ENCODE results near the gene GSN. TPM values are rescaled to one million over a fixed set of nuclear protein-coding genes. Genes with fewer than 3 reads are reported as not detected.

GSN gene
- total RNA-seq, 4 donors from 2014 or later, result 628 to 986 (median 782) TPM

DNA sequence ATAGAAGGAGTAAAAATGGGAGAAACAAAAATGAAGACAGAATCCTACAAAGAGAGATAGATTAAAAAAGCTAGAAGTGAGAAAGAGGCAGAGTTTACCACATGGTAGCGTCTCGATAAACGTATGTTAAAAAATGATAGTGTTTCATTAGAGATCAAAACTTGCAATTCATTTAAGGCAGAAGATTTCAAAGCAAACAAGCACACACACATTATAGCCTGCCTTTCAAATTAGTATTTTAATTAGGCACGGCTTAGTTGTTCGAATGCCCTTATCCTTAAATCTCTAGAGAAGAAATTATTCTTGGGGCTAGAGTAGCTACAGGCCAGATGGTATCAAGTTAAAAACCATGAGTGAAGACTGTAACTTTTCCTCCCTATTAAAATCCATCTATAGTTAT, 96.1 kb downstream of the GSN start:
- H3K4me3 ChIP-seq, result peak overlapping the region in 1 of 4 donors; percentile 51
- peak overlapping the region; percentile 92 to 96 (median 92) for H3K27ac ChIP-seq
- in situ Hi-C loops (cut with MboI; ENCODE audit: low pct_ligation_motif_present in 1 of 4, low pct_unique_long_range_greater_than_20kb in 1 of 4, low sequenced_read_pairs in 3 of 4), result no loop called here
- H3K9me3 ChIP-seq, result no peaks in the 10 kb centered on the region
- intact Hi-C loops (cut with DNase I; ENCODE audit: low total_unique reads), result no loop called here
- H3K27me3 ChIP-seq, result no peaks in the 10 kb centered on the region
- DNase-seq, result no peak
- no peaks in the 10 kb centered on the region for H3K36me3 ChIP-seq
- H3K4me1 ChIP-seq, result peaks cover 35 to 93% (median 67%) of the 10 kb centered on the region in 4 donors
- WGBS, 2 donors (ENCODE audit: low coverage in 1 of 2), result 65 to 72% methylated on average over 5 of the region's 5 CpGs
- TF ChIP-seq, protein P1, sequence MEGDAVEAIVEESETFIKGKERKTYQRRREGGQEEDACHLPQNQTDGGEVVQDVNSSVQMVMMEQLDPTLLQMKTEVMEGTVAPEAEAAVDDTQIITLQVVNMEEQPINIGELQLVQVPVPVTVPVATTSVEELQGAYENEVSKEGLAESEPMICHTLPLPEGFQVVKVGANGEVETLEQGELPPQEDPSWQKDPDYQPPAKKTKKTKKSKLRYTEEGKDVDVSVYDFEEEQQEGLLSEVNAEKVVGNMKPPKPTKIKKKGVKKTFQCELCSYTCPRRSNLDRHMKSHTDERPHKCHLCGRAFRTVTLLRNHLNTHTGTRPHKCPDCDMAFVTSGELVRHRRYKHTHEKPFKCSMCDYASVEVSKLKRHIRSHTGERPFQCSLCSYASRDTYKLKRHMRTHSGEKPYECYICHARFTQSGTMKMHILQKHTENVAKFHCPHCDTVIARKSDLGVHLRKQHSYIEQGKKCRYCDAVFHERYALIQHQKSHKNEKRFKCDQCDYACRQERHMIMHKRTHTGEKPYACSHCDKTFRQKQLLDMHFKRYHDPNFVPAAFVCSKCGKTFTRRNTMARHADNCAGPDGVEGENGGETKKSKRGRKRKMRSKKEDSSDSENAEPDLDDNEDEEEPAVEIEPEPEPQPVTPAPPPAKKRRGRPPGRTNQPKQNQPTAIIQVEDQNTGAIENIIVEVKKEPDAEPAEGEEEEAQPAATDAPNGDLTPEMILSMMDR (IDR thresholded peaks at IDR 0.05), result no peak
- no peak for TF ChIP-seq POLR2AphosphoS5 (IDR thresholded peaks at IDR 0.05)
- no peak for TF ChIP-seq EP300 (IDR thresholded peaks at IDR 0.05; ENCODE audit: low read depth)
- TF ChIP-seq POLR2A (IDR thresholded peaks at IDR 0.05), result no peak

DNA sequence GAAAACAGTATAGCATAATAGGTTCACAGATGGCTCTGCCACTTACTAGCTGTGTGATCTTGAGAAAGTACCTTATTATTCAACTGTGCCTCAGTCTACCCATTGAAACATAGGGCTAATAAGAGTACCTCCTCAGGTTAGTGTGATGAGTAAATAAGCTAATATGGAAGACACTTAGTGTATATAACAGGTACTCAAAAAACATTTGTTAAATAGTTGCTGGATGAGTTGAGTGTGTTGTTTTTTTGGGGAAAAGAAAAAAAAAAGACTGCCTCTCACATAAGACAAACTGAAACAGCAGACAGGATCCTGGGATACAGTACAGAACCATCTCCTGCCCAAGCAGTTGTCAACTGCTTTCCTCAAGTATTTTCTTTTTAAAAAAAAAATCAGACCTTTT, 96.9 kb downstream of the GSN start:
- in situ Hi-C loops (cut with MboI; ENCODE audit: low pct_ligation_motif_present in 1 of 4, low pct_unique_long_range_greater_than_20kb in 1 of 4, low sequenced_read_pairs in 3 of 4), result no loop called here
- TF ChIP-seq POLR2AphosphoS5 (IDR thresholded peaks at IDR 0.05) (no peak), EP300 (IDR thresholded peaks at IDR 0.05; ENCODE audit: low read depth) (no peak), POLR2A (IDR thresholded peaks at IDR 0.05) (no peak)
- TF ChIP-seq, protein P1 (IDR thresholded peaks at IDR 0.05), result no peak
- H3K9me3 ChIP-seq, result no peaks in the 10 kb centered on the region
- H3K36me3 ChIP-seq, result no peaks in the 10 kb centered on the region
- H3K4me3 ChIP-seq, result peak overlapping the region in 1 of 4 donors; percentile 51
- intact Hi-C loops (cut with DNase I; ENCODE audit: low total_unique reads), result no loop called here
- H3K27ac ChIP-seq, result peak overlapping the region; percentile 92 to 96 (median 92)
- no peaks in the 10 kb centered on the region for H3K27me3 ChIP-seq
- DNase-seq, result no peak
- H3K4me1 ChIP-seq, result peaks cover 28 to 91% (median 65%) of the 10 kb centered on the region in 4 donors

DNA sequence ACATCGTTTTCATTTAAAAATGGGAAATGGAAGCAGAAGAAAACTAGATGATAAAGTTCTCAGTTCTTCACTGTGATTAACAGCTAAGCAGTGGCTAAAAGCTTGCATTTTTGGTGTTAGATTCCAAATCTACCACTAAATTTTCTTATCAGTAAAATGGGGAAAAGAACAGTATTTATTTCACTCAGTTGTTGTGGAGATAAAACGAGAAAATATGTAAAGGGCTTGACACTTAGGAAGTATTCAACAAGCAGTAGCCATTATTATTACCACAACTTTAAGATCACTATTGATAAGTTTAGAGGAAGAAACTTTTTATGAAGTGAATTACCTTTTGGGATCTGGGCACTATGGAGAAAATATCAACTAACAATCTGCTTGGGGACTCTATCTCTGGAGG, 97.6 kb downstream of the GSN start:
- no peaks in the 10 kb centered on the region for H3K36me3 ChIP-seq
- H3K27me3 ChIP-seq, result no peaks in the 10 kb centered on the region
- TF ChIP-seq EP300 (IDR thresholded peaks at IDR 0.05; ENCODE audit: low read depth), result no peak
- TF ChIP-seq POLR2AphosphoS5 (IDR thresholded peaks at IDR 0.05), result no peak
- TF ChIP-seq POLR2A (IDR thresholded peaks at IDR 0.05), result no peak
- TF ChIP-seq, protein P1 (IDR thresholded peaks at IDR 0.05), result no peak
- no peak for DNase-seq
- H3K4me3 ChIP-seq, result peak overlapping the region in 1 of 4 donors; percentile 51
- WGBS, 2 donors (ENCODE audit: low coverage in 1 of 2), result 39 to 55% methylated on average over 2 of the region's 2 CpGs
- intact Hi-C loops (cut with DNase I; ENCODE audit: low total_unique reads) (no loop called here), in situ Hi-C loops (cut with MboI; ENCODE audit: low pct_ligation_motif_present in 1 of 4, low pct_unique_long_range_greater_than_20kb in 1 of 4, low sequenced_read_pairs in 3 of 4) (no loop called here)
- H3K27ac ChIP-seq, result peak overlapping the region; percentile 92 to 96 (median 92)
- H3K4me1 ChIP-seq, result peaks cover 25 to 86% (median 62%) of the 10 kb centered on the region in 4 donors
- no peaks in the 10 kb centered on the region for H3K9me3 ChIP-seq

DNA sequence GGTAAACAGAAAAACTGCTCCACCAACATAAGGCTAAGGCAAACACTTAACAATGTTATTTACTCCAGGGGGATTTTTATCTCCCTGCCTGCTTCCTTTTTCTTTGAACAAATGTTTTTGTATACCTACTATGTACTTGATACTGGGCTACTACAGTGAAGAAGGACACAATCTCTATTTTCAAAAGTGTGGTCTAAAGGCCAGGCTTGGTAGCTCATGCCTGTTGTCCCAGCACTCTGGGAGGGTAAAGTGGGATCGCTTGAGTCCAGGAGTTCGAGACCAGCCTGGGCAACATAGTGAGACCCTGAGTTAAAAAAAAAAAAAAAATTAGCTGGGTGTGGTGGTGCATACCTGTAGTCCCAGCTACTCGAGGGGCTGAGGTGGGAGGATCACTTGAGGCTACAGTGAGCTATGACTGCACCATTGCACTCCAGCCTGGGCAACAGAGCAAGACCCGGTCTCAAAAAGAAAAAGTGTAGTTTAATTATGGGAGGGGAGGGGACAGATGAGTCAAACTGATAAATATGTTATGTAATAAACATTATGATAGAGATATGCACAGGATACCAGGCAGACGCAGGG, 98.7 kb downstream of the GSN start:
- WGBS, 2 donors (ENCODE audit: low coverage in 1 of 2), result 64 to 75% methylated on average over 5 of the region's 5 CpGs
- H3K27me3 ChIP-seq, result no peaks in the 10 kb centered on the region
- DNase-seq, result no peak
- intact Hi-C loops (cut with DNase I; ENCODE audit: low total_unique reads) (loop anchor here (1.0 kb wide), 1 partner anchor 87 kb away; no protein-coding TSS in a partner anchor), in situ Hi-C loops (cut with MboI; ENCODE audit: low pct_ligation_motif_present in 1 of 4, low pct_unique_long_range_greater_than_20kb in 1 of 4, low sequenced_read_pairs in 3 of 4) (no loop called here)
- H3K4me1 ChIP-seq, result peaks cover 21 to 82% (median 53%) of the 10 kb centered on the region in 4 donors
- no peaks in the 10 kb centered on the region for H3K9me3 ChIP-seq
- TF ChIP-seq EP300 (IDR thresholded peaks at IDR 0.05; ENCODE audit: low read depth), result no peak
- TF ChIP-seq, protein P1 (IDR thresholded peaks at IDR 0.05), result no peak
- no peak for TF ChIP-seq POLR2AphosphoS5 (IDR thresholded peaks at IDR 0.05)
- TF ChIP-seq POLR2A (IDR thresholded peaks at IDR 0.05), result no peak
- H3K27ac ChIP-seq, result peak overlapping the region; percentile 92 to 96 (median 92)
- no peaks in the 10 kb centered on the region for H3K36me3 ChIP-seq
- peak overlapping the region in 2 of 4 donors; percentile 33 to 51 for H3K4me3 ChIP-seq

Measured in transverse colon (tissue), 4 donors.